HCT116 (cell line): ENCODE results near the gene TGFBRAP1. TPM values are rescaled to one million over a fixed set of nuclear protein-coding genes. Genes with fewer than 3 reads are reported as not detected.
A peak's percentile ranks its signal among the peaks of the same experiment; 100 is the strongest.

Source experiments
- ATAC-seq: fragments of 200-7000 bp; cut with Tn5 transposase; 2 replicates; pipeline ENCODE4 v1.9.1; 2020; ENCODE audit warnings: mild to moderate bottlenecking, moderate library complexity
- BruUV-seq: library from RNA; stranded (reverse); fragments of 400-500 nt; replicated peaks from 2 replicates; lab custom pipeline; 2021; lab: Mats Ljungman, UMichigan
- CTCF ChIA-PET: fragments of 300-600 bp; sonication (Branson Sonifier 250); formaldehyde crosslinking; loops from one replicate; lab custom pipeline; 2021; ENCODE audit warnings: antibody characterized with exemption; lab: Charles Lee
- POLR2A ChIA-PET: fragments of 300-600, 350-600 bp; sonication (Branson Sonifier 250); formaldehyde crosslinking; loops from one replicate; lab custom pipeline; 2021; ENCODE audit warnings: antibody characterized with exemption; lab: Charles Lee
- RAD21 ChIA-PET, 2 experiments: fragments of 300-600 bp; sonication (Branson Sonifier 250); formaldehyde crosslinking; loops; one replicate each; lab custom pipeline; 2023; ENCODE audit warnings: low total read pairs in 2 of 2; ENCODE audit not compliant: uncharacterized antibody in 2 of 2, unreplicated experiment in 2 of 2, low non-redundant PET in 1 of 2; lab: Charles Lee
- DNase-seq: peaks from one replicate; pipeline ENCODE4 v3.0.0-alpha.2; 2010; ENCODE audit warnings: low read depth, low spot score
- H2AFZ ChIP-seq: fragments of 200-600 bp; shearing (Covaris generic), sonication (generic); 2 replicates; pipeline ENCODE4 v1.6.1; 2017; ENCODE audit warnings: low read depth, mixed run types, mixed read lengths, antibody characterized with exemption, low read length; ENCODE audit not compliant: poor library complexity, severe bottlenecking
- H3K27ac ChIP-seq: 2 replicates; pipeline ENCODE4 v1.5.1; 2012; ENCODE audit warnings: low read depth, low read length
- H3K27me3 ChIP-seq: fragments of 200-600 bp; sonication (generic); 2 replicates; pipeline ENCODE4 v1.6.1; 2016; ENCODE audit warnings: mixed run types, low read length, mixed read lengths; ENCODE audit not compliant: insufficient read depth
- H3K36me3 ChIP-seq, 2 experiments: fragments of 200-500 bp in 1 of 2; fragments of 200-600 bp in 1 of 2; sonication (Bioruptor generic) in 1 of 2; sonication (generic) in 1 of 2; 2 replicates each; pipeline versions ENCODE4 v1.5.1 to v1.6.1; 2014 to 2016; ENCODE audit warnings: low read length in 2 of 2, inconsistent platforms in 1 of 2, mixed read lengths in 1 of 2, mixed run types in 1 of 2; ENCODE audit not compliant: insufficient read depth in 2 of 2, control insufficient read depth in 1 of 2
- H3K4me1 ChIP-seq, 2 experiments: fragments of 200-600 bp in 1 of 2; sonication (generic) in 1 of 2; 2 replicates each; pipeline versions ENCODE4 v1.5.1 to v1.6.1; 2012 to 2017; ENCODE audit warnings: low read length in 2 of 2, inconsistent platforms in 1 of 2, mild to moderate bottlenecking in 1 of 2, mixed read lengths in 1 of 2, mixed run types in 1 of 2, moderate library complexity in 1 of 2; ENCODE audit not compliant: insufficient read depth in 2 of 2, control insufficient read depth in 1 of 2
- H3K4me2 ChIP-seq: fragments of 200-600 bp; sonication (generic); 2 replicates; pipeline ENCODE4 v1.6.1; 2017; ENCODE audit warnings: mixed run types, low read length, mixed read lengths
- H3K4me3 ChIP-seq, 2 experiments: fragments of 200-600 bp in 1 of 2; sonication (generic) in 1 of 2; replicated peaks in 1 of 2; 2 replicates each; pipeline ENCODE4 v1.5.1; 2011 to 2016; ENCODE audit warnings: low read length in 2 of 2, control low read depth in 1 of 2, low read depth in 1 of 2, mild to moderate bottlenecking in 1 of 2, mixed read lengths in 1 of 2, mixed run types in 1 of 2
- H3K79me2 ChIP-seq: fragments of 200-600 bp; sonication (generic); 2 replicates; pipeline ENCODE4 v1.6.1; 2017; ENCODE audit warnings: mild to moderate bottlenecking, mixed run types, low read length, moderate library complexity, mixed read lengths; ENCODE audit not compliant: insufficient read depth
- H3K9ac ChIP-seq: fragments of 200-600 bp; sonication (generic); 2 replicates; pipeline ENCODE4 v1.6.1; 2016; ENCODE audit warnings: low read length, mixed read lengths
- H3K9me2 ChIP-seq: fragments of 200-600 bp; sonication (generic), shearing (Covaris generic); 2 replicates; pipeline ENCODE4 v1.6.1; 2017; ENCODE audit warnings: mixed run types, mild to moderate bottlenecking, moderate library complexity; ENCODE audit not compliant: insufficient read depth
- H3K9me3 ChIP-seq, 2 experiments: fragments of 200-500 bp in 1 of 2; fragments of 200-600 bp in 1 of 2; sonication (Bioruptor generic) in 1 of 2; sonication (generic) in 1 of 2; 2 replicates each; pipeline ENCODE4 v1.6.1; 2014 to 2017; ENCODE audit warnings: low read length in 2 of 2, mixed read lengths in 2 of 2, inconsistent platforms in 1 of 2, low read depth in 1 of 2, mild to moderate bottlenecking in 1 of 2, mixed run types in 1 of 2, moderate library complexity in 1 of 2; ENCODE audit not compliant: control insufficient read depth in 1 of 2, insufficient read depth in 1 of 2
- H4K20me1 ChIP-seq: fragments of 200-600 bp; sonication (generic), shearing (Covaris generic); 2 replicates; pipeline ENCODE4 v1.6.1; 2017; ENCODE audit warnings: mixed run types, mild to moderate bottlenecking, moderate library complexity; ENCODE audit not compliant: insufficient read depth
- CEBPB ChIP-seq: IDR thresholded peaks from 2 replicates; pipeline ENCODE4 v1.6.1; 2012; ENCODE audit warnings: low read depth
- CTCF ChIP-seq, 3 experiments: fragments of 200-600 bp in 1 of 3; sonication (generic) in 1 of 3; IDR thresholded peaks in 2 of 3; conservative IDR thresholded peaks in 1 of 3; 2 replicates each; pipeline ENCODE4 v1.5.1; 2012 to 2017; ENCODE audit warnings: low read depth in 2 of 3, low read length in 2 of 3, antibody characterized with exemption in 1 of 3, borderline replicate concordance in 1 of 3, control low read depth in 1 of 3, mild to moderate bottlenecking in 1 of 3, mixed read lengths in 1 of 3, mixed run types in 1 of 3, moderate library complexity in 1 of 3; ENCODE audit not compliant: insufficient read depth in 1 of 3
- EGR1 ChIP-seq: IDR thresholded peaks from 2 replicates; pipeline ENCODE4 v1.6.1; 2012; ENCODE audit warnings: low read depth
- ELF1 ChIP-seq: IDR thresholded peaks from 2 replicates; pipeline ENCODE4 v1.6.1; 2012; ENCODE audit warnings: low read depth, borderline replicate concordance
- JUND ChIP-seq: IDR thresholded peaks from 2 replicates; pipeline ENCODE4 v1.6.1; 2012
- MAX ChIP-seq: IDR thresholded peaks from 2 replicates; pipeline ENCODE4 v1.6.1; 2012
- POLR2A ChIP-seq: IDR thresholded peaks from 2 replicates; pipeline ENCODE4 v1.7.0; 2011; ENCODE audit warnings: borderline replicate concordance; ENCODE audit not compliant: insufficient read depth, insufficient read length; ENCODE audit errors: extremely low read depth
- RAD21 ChIP-seq: IDR thresholded peaks from 2 replicates; pipeline ENCODE4 v1.6.1; 2012; ENCODE audit warnings: low read depth, mild to moderate bottlenecking
- TCF7L2 ChIP-seq: IDR thresholded peaks from 2 replicates; pipeline ENCODE4 v1.7.0; 2011; ENCODE audit warnings: borderline replicate concordance, inconsistent platforms; ENCODE audit not compliant: insufficient read depth, insufficient read length; ENCODE audit errors: extremely low read depth
- intact Hi-C: fragments of 100-400 bp; cut with micrococcal nuclease; formaldehyde crosslinking; loops from 2 replicates; pipeline ENCODE4 v1.10.0; 2022
- total RNA-seq: library from RNA; stranded (reverse); gene quantifications from one replicate; pipeline ENCODE4 v1.2.1, GENCODE V29; 2021; ENCODE audit not compliant: unreplicated experiment

TGFBRAP1 gene
- total RNA-seq, 1 experiment from 2014 or later: 18.3 TPM

DNA sequence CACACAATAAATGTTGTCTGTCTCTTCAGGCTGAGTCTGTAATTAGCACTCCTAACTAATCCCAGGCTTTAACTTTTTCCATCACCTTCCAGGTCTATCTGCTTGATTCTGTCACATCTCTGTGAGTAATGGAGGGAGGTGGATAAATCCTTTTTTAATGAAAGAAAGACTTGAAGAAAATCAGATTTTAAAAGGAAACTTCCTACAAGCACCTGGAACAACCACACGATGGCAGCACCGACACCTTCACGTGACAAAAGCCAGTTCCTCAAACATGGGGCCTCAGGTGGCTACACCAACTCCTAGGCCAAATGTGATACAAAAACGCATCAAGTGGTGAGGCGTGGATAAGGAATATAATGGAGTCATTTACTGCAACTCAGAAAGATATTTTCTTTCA is 41.8 kb downstream of the TGFBRAP1 start:
- Histone ChIP-seq H3K4me3 (no peak overlapping the region), H3K4me2 (no peak overlapping the region), H2AFZ (no peak overlapping the region), H3K9me3 (no peaks in the 10 kb centered on the region), H3K9me2 (no peaks in the 10 kb centered on the region), H3K36me3 (peaks cover 0 to 3% of the 10 kb centered on the region in 2 experiments; a peak in 3 of 4 replicates), H3K27ac (no peak overlapping the region), H3K9ac (no peak overlapping the region), H3K4me1 (no peaks in the 10 kb centered on the region), H4K20me1 (no peaks in the 10 kb centered on the region), H3K79me2 (no peaks in the 10 kb centered on the region), H3K27me3 (no peaks in the 10 kb centered on the region)
- BruUV-seq: no TSS peak
- peak; percentile 16 for DNase-seq
- ChIA-PET POLR2A (no interaction called here), RAD21 (interaction anchor here (1.5 to 1.6 kb wide), 2 partner anchors 233 kb away, joined by 4 to 6 read pairs; no protein-coding TSS in a partner anchor), CTCF (interaction anchor here (1.0 to 2.1 kb wide), 3 partner anchors 41 to 233 kb away, joined by 3 to 8 read pairs (median 3); no protein-coding TSS in a partner anchor)
- ATAC-seq: peak; percentile 74
- intact Hi-C loops: loop anchor here (1.0 to 5.0 kb wide), 3 partner anchors 234 to 1295 kb away; no protein-coding TSS in a partner anchor
- TF ChIP-seq JUND: no peak
- no peak for TF ChIP-seq CEBPB
- no peak for TF ChIP-seq POLR2A
- peak; percentile 42 to 65 (median 61); a peak in 5 of 6 replicates for TF ChIP-seq CTCF (IDR thresholded peaks at IDR 0.05 in 2 of 3, conservative IDR thresholded peaks at IDR 0.05 in 1 of 3; ENCODE audit: borderline replicate concordance in 1 of 3, insufficient read depth in 1 of 3, low read depth in 2 of 3, low read length in 2 of 3)
- peak; percentile 51 for TF ChIP-seq RAD21
- no peak for TF ChIP-seq ELF1
- TF ChIP-seq TCF7L2: no peak

DNA sequence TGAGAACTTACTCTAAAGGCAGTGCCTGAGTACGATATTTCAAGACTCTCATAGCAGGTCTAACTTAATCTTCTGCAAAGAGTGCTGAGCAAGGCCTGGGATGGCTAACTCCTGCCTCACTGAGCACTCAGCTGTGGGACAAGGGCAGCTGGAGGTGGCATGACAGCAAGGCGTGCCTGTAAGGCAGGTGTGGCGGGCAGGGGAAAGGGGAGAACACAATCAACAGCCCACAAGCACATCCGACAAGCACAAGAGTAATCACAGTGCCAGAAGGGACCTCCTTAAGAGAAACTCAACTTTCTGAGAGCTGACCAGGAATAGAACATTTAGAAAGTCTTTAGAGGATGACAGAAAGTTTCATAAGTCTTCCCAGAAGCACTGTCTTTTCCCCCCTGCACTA is 46.0 kb downstream of the TGFBRAP1 start:
- H3K9ac ChIP-seq: no peak overlapping the region
- no peak overlapping the region for H3K4me2 ChIP-seq
- POLR2A ChIA-PET: no interaction called here
- TF ChIP-seq CTCF (IDR thresholded peaks at IDR 0.05 in 2 of 3, conservative IDR thresholded peaks at IDR 0.05 in 1 of 3; ENCODE audit: borderline replicate concordance in 1 of 3, insufficient read depth in 1 of 3, low read depth in 2 of 3, low read length in 2 of 3): no peak
- TF ChIP-seq EGR1: no peak
- no peak for TF ChIP-seq MAX
- TF ChIP-seq, all 23 proteins: peak for 0
- no TSS peak for BruUV-seq
- CTCF ChIA-PET: interaction anchor here (1.0 kb wide), 1 partner anchor 236 kb away, joined by 3 read pairs; no protein-coding TSS in a partner anchor
- Histone ChIP-seq H3K36me3 (peaks cover 0 to 11% of the 10 kb centered on the region in 2 experiments; a peak in 3 of 4 replicates), H3K27me3 (no peaks in the 10 kb centered on the region), H3K4me1 (no peaks in the 10 kb centered on the region), H3K4me3 (no peak overlapping the region), H3K79me2 (no peaks in the 10 kb centered on the region), H3K9me2 (no peaks in the 10 kb centered on the region), H3K9me3 (no peaks in the 10 kb centered on the region), H4K20me1 (no peaks in the 10 kb centered on the region), H3K27ac (no peak overlapping the region), H2AFZ (no peak overlapping the region)
- DNase-seq (no peak), ATAC-seq (no peak)
- intact Hi-C loops: no loop called here
- RAD21 ChIA-PET: no interaction called here
